PFSK-1 (cell line): ENCODE data around the gene PRDM16.

Experiments
- POLR2AphosphoS5 ChIP-seq: IDR thresholded peaks from 2 replicates; pipeline ENCODE4 v1.6.1; 2012; ENCODE audit warnings: low read depth, mild to moderate bottlenecking, control low read depth, low read length, moderate library complexity
- REST ChIP-seq, 2 experiments: IDR thresholded peaks; 2 replicates each; pipeline versions ENCODE4 v1.6.1 to v1.8.0; 2011 to 2012; ENCODE audit warnings: low read depth in 2 of 2, low read length in 2 of 2, control low read depth in 1 of 2, inconsistent platforms in 1 of 2, mild to moderate bottlenecking in 1 of 2, moderate library complexity in 1 of 2; ENCODE audit not compliant: insufficient read depth in 1 of 2

DNA sequence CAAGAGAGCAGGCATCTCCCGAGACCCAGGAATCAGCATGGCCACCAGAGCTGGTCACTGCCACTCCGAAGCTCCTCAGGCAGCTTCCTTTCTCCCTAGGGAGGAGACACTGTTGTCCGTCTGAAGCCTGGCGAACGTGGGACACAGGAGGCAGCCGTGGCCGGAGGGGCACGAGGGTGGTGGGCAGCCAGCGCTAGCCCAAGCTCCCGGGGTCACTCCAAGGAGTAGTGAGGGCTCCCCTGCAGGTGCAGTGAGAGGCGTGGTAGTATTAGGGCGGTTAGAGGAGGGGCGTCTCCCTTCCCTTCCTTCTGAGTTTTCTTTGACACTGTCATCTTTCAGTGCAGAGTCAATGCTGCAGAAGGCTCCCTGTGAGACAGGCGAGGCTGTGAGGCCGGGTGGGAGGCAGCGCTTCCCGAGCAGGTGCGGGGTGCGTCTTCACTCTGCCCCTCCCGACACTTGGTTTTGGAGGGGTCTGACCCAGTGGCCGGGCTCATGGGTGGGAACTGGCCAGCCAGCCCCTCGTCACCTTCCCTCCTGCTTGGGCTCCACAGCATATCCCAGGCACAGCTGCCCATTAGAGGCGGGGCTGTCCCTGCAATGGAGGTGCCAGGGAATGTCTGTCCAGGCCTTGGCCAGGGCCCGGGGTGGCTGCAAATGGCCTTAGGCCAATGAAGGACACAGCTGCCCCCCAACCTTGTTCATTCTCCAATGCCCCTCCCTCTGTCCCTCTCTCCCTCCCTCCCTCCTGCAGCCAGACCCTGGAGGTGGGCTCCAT lies 213.8 kb downstream of the PRDM16 start:
- TF ChIP-seq POLR2AphosphoS5 (no peak), REST (IDR thresholded peaks at IDR 0.05; ENCODE audit: insufficient read depth in 1 of 2, low read depth in 2 of 2, low read length in 2 of 2) (no peak)
